ELF-1 (cell line): ENCODE results near the gene E2F4.

Source experiments
- DNase-seq: peaks from one replicate; pipeline ENCODE4 v3.0.0-alpha.2; 2016; ENCODE audit warnings: low read depth, low spot score

Gene E2F4

DNA sequence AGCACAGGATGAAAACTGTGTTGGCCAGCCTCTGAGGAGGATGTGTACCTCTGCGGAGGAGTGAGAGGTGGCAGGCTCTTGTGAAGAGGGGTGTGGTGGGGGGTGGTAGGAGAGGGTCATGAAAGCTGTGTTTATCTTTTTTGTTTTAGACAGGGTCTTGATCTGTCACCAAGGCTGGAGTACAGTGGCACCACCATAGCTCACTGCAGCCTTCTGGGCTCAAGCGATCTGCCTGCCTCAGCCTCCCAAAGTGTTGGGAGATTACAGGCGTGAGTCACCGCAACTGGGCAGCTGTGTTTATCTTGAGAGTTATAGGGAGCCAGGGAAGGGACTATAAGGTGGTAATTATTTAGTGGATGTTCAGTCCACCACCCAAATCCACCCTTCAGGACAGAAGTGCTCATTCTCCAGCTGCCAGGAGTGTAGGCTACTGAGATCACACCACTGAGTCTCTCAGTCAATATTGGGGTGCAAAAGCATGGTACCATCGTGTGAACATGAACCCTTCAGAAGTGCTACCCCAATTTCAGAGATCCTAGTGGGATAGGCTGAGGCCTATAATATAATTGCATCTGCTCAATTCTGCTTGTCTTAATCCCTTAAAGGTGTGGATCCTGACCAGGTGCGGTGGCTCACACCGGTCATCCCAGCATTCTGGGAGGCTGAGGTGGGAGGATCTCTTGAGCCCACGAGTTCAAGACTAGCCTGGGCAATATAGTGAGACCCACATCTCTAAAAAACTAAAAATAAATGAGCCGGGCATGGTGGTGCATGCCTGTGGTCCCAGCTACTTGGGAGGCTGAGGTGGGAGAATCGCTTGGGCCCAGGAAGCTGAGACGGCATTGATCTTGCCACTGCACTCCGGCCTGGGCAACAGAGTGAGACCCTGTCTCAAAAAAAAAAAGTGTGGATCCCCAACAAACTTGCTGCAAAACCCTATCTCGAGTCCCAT, 1.2 kb upstream of the E2F4 start:
- DNase-seq, result no peak

DNA sequence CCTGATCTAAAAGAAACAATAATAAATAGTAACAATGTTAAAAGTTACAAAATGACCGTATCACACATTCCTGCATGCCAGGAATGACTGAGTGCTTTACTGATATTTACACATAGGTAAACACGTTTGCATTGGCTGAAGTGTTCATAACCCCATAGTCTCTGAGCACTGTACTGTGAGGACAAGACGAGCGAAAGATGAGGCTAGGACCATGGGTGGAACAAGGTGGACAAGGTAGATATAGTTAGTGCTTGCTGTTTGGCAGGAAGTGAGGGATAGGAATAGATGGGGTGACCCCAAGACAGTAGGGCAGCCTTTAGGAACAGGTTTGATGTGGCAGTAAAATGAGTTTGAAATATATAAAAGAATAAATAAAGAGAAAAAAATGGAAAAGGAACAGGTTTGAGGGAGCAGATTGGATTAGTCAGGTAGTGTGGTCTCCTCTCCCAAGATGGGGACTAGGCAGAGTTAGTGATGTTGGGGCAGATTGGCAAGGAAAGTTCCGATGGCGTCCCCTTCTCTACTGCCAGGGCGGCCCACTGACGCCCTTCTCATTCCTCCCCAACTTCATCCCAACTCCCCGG, 452 bp upstream of the E2F4 start:
- DNase-seq, result no peak

DNA sequence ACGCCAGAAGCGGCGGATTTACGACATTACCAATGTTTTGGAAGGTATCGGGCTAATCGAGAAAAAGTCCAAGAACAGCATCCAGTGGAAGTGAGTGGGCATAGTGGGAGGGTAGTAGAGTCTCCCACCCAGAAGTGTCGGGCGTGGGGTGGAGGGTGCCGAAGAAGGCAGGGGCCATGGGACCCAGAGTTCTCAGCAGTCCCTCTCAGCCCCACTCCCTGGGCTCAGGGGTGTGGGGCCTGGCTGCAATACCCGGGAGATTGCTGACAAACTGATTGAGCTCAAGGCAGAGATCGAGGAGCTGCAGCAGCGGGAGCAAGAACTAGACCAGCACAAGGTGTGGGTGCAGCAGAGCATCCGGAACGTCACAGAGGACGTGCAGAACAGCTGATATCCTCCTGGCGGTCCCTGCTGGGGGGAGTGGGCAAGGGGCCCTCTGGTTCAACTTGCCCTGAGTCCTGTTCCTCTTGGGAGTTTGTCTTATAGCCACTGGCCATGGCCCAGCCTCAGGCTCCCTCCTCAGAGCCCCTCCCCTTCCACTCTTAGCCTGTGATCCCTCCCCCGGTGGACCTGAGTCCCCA, 916 bp downstream of the E2F4 start:
- DNase-seq, result no peak

DNA sequence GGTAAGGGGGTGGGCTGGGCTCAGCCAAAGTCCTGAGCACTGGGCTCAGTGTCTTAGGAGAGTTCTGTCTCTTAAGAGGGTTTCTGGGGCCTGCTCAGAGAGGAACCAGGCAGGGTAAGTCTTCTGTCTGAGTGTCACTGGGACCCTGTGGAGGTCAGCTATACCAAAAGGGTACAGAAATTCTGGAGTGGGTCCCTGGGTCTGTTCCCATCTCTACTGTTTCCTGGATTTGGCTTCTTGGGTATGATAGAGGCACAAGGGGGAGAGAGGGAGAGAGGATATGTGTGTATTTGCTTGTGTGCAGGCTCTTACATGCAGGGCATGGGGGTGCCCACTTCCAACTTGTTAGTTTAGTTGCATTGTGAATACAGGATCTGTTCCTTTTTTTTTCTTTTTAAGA, 1.6 kb downstream of the E2F4 start:
- DNase-seq, result no peak

DNA sequence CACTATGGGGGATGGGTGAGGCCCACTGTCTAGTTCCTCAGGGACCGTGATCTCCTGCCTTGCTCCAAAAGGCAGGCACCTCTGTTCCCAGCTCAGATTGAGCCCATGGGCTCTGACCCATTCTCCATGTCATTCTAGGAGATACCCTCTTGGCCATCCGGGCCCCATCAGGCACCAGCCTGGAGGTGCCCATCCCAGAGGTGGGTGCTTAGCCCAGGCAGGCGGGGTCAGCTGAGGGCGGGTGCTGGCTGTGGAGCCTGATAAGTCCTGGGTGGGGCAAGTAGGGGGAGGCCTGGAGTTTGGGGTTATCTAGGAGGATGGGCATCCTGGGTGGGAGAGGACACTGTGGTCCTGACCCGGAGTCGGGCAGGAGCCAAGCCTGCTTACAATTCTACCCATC, 2.3 kb downstream of the E2F4 start:
- DNase-seq, result no peak

DNA sequence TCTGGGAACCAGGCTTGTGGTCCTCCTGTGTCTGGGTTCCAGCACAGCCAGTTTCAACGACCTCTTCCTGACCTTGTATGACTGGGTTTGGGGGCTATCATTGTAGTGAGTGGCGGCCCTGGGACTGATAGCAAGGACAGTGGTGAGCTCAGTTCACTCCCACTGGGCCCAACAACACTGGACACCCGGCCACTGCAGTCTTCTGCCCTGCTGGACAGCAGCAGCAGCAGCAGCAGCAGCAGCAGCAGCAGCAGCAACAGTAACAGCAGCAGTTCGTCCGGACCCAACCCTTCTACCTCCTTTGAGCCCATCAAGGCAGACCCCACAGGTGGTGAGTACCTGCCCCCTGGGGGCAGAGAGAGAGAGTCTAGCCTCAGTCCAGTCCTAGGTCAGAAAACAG, 3.7 kb downstream of the E2F4 start:
- no peak for DNase-seq

DNA sequence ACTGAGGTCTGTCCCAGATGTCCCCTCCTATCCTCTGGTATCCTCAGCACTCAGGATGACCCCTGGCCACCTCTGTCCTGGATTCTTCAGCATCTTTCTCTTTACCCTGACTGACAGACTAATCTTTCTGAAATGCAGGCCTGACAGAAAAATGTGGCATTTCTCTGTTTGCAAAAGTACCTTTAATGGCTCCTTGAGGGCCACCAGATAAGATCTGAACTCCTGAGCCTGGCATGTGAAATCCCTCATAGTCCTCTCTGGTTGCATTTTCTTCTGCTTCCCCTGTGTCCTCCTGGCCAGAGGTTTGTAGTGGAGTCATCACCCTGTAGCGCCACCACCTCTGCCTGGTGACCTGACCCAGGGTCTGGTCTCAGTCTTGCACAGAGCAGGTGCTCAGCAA, 4.9 kb downstream of the E2F4 start:
- DNase-seq, result no peak

DNA sequence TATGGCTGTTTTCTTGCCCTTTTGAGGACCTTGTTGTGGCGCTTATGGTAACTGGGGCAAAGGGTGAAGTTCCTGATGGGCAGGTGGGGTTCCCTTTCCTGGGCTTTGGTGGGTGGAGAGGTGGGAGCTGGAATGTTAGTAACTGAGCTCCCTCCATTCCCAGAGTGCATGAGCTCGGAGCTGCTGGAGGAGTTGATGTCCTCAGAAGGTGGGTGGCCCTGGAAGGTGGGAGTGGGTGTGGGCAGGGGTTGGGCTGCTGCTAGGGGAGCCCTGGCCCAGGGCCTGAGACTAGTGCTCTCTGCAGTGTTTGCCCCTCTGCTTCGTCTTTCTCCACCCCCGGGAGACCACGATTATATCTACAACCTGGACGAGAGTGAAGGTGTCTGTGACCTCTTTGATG, 5.7 kb downstream of the E2F4 start:
- DNase-seq, result no peak

DNA sequence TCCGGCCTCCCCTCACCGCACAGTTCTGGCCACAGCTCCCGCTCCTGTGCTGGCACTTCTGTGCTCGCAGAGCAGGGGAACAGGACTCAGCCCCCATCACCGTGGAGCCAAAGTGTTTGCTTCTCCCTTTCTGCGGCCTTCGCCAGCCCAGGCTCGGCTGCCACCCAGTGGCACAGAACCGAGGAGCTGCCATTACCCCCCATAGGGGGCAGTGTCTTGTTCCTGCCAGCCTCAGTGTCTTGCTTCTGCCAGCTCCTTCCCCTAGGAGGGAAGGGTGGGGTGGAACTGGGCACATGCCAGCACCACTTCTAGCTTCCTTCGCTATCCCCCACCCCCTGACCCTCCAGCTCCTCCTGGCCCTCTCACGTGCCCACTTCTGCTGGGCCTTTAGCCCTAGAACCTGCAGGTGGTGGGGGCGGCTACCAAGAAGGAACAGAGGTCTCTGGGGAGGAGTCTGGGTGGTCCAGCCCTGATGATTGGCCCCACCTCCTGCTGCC, 6.3 kb downstream of the E2F4 start:
- peak; percentile 71 for DNase-seq

DNA sequence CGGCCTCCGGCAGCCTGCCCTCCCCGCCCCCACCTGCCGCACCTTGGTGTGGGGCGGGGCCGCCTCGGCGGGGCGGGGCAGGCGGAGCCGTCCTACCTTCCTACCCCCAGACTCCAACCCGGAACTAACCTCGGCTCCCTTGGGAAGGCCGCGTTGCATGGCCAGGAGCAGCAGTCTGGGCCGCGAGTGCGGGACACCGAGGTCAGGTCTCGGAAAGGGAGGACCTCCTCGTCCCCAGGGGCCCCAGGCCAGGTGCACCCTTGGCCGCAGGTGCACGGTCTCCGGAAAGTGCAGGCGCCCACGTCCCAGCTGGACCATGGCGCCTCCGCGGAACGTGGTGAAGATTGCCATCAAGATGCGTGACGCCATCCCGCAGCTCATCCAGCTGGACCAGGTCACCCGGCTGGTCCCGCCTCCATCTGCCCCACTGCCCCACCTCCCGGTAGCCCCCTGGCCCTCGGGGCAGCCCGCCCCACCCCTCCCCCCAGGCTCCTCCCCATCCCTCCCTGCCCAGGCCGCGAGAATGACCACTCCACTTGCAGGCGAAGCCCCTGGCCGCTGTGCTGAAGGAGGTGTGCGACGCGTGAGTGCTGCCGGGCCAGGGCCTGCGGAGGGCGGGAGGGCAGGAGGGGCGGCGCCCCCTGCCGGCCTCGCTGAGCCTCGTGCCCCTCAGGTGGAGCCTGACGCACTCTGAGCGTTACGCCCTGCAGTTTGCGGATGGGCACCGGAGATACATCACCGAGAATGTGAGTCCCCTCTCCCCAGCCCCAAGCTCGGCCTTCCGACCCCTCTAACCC, 7.3 kb downstream of the E2F4 start, which contains the start of gene ELMO3:
Gene ELMO3, plus strand, starts transcription at position 121 of the 797 bp plus-strand sequence. Its CDS starts 196 bp downstream, at position 317.
- peak; percentile 89 for DNase-seq

DNA sequence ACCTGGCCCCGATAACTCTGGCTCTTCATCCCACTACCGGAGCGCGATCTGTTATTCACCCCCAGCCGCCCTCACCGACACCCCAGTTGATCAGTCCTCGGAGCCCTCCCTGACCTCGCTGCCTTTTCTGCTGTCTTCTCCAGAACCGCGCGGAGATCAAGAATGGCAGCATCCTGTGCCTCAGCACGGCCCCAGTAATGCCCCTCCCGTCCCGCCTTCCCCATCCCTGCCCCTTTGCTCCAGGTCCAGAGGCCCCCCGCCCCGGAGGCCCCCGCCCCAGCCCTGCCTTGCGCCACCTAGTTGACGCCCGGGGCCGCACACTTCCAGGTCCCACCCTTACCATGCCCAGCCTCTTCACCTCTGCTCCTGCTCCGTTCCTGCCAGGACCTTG, 7.8 kb downstream of the E2F4 start:
- no peak for DNase-seq

DNA sequence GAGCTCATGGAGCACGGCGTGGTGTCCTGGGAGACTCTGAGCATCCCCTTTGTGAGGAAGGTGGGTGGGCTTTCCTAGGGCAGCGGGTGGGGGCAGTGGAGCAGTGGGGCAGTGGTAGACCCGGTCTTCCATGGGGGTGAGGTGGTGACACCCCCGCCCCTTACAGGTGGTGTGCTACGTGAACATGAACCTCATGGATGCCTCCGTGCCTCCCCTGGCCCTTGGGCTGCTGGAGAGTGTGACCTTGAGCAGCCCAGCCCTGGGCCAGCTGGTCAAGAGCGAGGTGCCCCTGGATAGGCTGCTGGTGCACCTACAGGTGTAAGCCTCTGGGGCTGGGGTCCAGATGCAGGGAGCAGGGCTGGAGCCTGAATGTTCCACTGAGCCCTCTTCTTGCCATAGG, 8.5 kb downstream of the E2F4 start:
- DNase-seq, result no peak

DNA sequence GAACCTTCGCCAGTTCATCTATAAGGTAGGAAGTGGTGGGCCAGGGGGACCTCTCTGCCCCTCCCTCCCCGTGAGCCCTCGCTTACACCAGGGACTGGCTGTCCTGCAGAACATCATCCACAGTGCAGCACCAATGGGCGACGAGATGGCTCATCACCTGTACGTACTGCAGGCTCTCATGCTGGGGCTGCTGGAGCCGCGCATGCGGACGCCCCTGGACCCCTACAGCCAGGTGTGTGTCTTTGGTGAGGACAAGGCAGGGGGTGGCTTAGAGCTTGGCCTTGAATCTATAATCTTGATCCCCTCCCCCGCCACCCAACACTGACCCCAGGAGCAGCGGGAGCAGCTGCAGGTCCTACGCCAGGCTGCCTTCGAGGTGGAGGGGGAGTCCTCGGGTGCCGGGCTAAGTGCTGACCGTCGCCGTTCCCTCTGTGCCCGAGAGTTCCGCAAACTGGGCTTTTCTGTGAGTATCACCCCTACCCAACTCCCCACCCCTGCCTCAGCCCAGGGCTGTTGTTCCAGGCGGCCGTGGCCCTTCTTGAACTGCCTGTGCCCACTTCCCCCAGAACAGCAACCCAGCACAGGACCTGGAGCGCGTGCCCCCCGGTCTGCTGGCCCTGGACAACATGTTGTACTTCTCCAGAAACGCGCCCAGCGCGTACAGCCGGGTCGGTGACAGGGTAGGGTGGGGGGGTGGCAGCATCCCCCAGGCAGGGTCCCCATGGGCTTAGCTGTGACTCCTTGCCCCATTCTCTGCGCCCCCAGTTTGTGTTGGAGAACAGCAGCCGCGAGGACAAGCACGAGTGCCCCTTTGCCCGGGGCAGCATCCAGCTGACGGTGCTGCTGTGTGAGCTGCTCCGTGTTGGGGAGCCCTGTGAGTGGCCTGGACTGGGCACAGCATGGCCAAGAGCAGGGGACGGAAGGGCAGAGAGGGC, 9.7 kb downstream of the E2F4 start:
- DNase-seq, result no peak

DNA sequence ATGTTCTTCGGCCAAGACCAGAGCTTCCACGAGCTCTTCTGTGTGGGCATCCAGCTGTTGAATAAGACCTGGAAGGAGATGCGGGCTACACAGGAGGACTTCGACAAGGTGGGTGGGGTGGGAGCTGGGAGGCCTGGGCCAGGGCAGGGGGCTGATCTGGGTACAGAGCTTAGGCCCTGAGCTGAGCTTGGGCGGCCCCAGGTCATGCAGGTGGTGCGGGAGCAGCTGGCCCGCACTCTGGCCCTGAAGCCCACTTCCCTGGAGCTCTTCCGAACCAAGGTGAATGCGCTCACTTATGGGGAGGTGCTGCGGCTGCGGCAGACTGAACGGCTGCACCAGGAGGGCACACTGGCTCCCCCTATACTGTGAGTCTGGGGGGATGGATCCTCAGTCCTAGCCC, 10.5 kb downstream of the E2F4 start:
- no peak for DNase-seq

DNA sequence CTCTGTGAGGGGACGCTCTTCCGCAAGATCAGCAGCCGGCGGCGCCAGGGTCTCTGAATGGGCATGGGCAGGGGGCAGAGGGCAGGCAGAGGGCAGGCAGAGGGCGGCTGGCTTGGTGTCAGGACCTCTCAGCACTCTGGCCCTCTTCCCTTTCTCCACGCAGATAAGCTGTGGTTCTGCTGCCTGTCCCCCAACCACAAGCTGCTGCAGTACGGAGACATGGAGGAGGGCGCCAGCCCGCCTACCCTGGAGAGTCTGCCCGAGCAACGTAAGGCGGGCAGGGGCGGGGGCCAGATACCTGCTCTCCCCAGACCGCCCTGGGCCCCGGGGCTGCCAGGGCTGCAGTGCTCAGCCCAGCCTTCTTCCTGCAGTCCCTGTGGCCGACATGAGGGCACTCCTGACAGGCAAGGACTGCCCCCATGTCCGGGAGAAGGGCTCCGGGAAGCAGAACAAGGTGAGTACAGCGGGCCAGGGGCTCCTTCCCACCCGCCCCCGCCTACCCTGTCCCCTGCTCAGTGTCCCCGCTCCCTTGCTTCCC, 11.1 kb downstream of the E2F4 start:
- DNase-seq, result no peak

DNA sequence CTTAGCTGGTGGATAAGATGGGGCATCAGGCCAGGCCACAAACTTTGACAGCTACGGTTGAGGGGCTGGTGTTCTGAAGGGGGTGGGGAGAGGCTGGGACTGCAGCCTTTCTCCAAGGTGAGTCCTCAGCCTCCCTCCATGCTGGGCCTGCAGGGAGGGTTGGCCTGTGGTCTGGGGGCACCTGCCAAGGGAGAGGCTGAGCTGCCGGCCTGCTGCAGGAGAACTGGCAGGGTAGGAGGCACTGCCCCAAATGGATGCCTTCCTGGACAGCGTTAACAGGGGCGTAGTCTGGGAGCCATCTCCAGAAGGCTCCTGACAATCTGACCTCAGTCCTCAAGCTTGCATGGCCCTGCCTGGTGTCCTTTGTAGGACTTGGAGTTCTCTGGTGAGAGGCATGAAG, 12.1 kb downstream of the E2F4 start:
- DNase-seq, result no peak

DNA sequence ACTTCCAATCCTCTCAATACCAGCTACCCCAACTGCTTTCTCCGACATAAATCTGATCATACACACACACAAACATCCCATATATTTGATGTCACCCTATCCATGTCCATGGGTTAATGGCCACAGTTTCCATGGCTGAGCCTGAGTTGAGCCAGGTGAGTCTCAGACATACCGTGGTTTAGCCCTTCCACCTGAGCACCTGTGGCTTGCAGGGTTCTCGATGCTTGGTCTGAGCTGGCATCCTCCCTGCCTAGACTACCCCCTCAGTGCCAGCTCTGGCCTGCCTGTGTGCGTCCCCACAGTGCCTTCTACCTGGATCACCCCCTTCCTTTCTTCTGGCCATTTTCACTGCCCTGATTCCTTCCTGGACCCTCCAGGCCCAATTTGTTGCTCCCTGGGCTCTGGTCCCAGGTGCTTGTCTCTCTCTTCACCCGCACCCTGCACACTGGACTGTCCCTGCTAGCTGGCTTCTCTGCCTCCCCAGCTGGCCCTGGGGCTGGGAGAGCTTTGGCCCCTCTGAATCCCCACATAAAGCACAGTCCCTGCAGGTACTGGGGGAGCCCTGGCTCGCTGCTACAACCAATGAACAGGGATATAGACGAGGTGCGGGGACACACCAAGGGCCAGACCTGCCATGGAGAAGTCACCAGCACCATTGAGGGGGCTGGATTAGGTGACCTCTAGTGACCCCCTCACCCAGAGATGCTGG, 14.3 kb downstream of the E2F4 start:
- DNase-seq, result no peak

DNA sequence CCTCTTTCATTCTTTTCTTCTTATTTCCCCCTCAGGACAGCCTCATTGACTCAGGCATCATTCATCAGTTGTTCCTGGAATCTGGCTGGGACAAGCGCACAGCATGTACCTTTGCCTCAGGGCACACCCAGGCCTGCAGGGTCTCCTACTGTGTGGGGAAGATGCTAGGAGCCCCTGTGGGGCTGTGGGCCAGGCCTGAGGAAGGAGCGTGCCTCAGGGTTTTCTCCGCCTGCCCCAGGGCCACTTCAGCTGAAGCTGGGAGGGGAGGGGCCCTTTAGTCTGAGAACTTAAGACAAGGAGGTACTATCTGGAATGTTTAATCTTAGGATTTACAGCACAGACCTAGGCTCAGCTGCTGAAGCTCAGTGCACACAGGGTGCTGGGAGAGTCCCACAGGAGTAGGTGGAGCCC, 14.9 kb downstream of the E2F4 start:
- DNase-seq, result peak; percentile 89

DNA sequence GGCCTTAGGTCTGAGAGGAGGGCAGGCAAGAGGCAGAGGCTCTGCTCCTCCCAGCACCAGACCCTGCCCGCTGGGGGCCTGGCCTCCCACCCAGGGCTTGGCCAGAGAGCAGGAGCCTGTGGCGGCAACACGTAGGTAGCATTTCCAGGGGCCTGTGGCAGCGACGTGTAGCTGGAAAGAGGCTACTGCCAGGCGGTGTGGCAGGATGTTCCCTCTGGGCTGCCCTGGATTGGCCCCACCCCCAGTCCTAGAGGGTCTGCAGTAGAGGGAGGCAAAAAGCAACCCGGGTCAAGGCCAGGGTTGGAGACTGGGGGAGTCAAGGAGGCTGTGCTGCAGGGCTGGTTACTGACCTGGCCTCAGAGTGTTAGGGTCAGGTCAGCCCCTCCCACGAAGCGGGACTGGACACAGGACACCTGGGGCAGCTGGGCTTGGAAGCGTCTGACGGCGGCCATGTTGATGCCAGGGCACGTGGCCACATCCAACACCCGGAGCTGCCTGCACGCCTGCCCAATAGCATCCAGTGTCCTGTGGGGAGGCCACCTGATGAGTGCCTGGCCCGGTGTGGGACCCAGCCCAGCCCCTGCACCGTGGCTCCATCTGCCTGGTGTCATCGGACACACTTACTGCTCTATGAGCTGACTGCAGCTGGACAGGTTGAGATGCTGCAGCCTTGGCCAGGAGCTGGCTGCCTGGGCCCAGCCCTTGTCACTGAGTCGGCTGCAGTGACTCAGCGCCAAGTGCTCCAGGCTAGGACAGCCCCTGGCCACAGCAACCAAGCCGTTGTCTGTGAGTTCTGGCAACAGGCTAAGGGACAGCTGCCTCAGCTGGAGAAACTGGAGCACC, 15.5 kb downstream of the E2F4 start:
- peak; percentile 39 for DNase-seq
